Cardiac muscle cell (in vitro differentiated cells and primary cell): ENCODE results near the gene IFI27L1. TPM values are rescaled to one million over a fixed set of nuclear protein-coding genes. Genes with fewer than 3 reads are reported as not detected.

Source experiments
- DNase-seq, 2 donors: peaks; one replicate each; pipeline versions ENCODE4 v3.0.0 to v3.0.0-alpha.2; 2010 to 2017; ENCODE audit warnings: low read depth in 1 of 2, low spot score in 1 of 2
- H3K27ac ChIP-seq: fragments of 200-600 bp; sonication (generic); 2 replicates; pipeline ENCODE4 v1.5.1; 2016
- H3K27me3 ChIP-seq: fragments of 200-600 bp; sonication (generic); 2 replicates; pipeline ENCODE4 v1.6.0; 2016; ENCODE audit warnings: control low read depth
- H3K36me3 ChIP-seq: fragments of 200-600 bp; sonication (generic); 2 replicates; pipeline ENCODE4 v1.5.1; 2016; ENCODE audit warnings: control low read depth
- H3K4me1 ChIP-seq: fragments of 200-600 bp; sonication (generic); 2 replicates; pipeline ENCODE4 v1.8.1; 2017; ENCODE audit warnings: low read depth, mild to moderate bottlenecking, mixed run types
- H3K4me3 ChIP-seq: fragments of 200-600 bp; sonication (generic); 2 replicates; pipeline ENCODE4 v1.5.1; 2016; ENCODE audit warnings: mild to moderate bottlenecking
- H3K9me3 ChIP-seq: fragments of 200-600 bp; sonication (generic); 2 replicates; pipeline ENCODE4 v1.5.1; 2017; ENCODE audit warnings: low read depth, mild to moderate bottlenecking, control low read depth
- CTCF ChIP-seq: IDR thresholded peaks from 2 replicates; pipeline ENCODE4 v1.5.1; 2012; ENCODE audit warnings: low read depth, mild to moderate bottlenecking, low read length
- polyA plus RNA-seq: library from polyadenylated mRNA; unstranded; fragments of >200 nt; fragmentation: Nextera tagmentation; extraction: Ambion mirVana; gene quantifications from 2 replicates; pipeline ENCODE4 v1.2.1, GENCODE V29; 2016
- total RNA-seq: library from RNA; depleted of rRNA; stranded (reverse); fragments of >200 nt; gene quantifications from 2 replicates; pipeline ENCODE4 v1.2.3, GENCODE V29; 2016

The IFI27L1 gene
- total and polyA plus RNA-seq, 2 experiments from 2014 or later, result 75.5 to 95.4 TPM

- Histone ChIP-seq H3K4me1 (peaks cover 29% of the 10 kb centered on the region), H3K36me3 (peaks cover 55% of the 10 kb centered on the region), H3K27me3 (no peaks in the 10 kb centered on the region), H3K4me3 (no peak overlapping the region), H3K27ac (peak overlapping the region; percentile 76), H3K9me3 (no peaks in the 10 kb centered on the region)
- TF ChIP-seq CTCF, result no peak
- peak in 1 of 2 donors; percentile 89 for DNase-seq
Observed at GRCh38 chr14:94050231-94050880, 30.8 kb upstream of the IFI27L1 start.

GRCh38 chr14:94051115-94051514 is 30.0 kb upstream of the IFI27L1 start:
- Histone ChIP-seq H3K4me3 (no peak overlapping the region), H3K27me3 (no peaks in the 10 kb centered on the region), H3K9me3 (no peaks in the 10 kb centered on the region), H3K36me3 (peaks cover 63% of the 10 kb centered on the region), H3K4me1 (peaks cover 29% of the 10 kb centered on the region), H3K27ac (peak overlapping the region; percentile 76)
- TF ChIP-seq CTCF, result peak; percentile 52
- DNase-seq, result peak; percentile 65 to 66

- Histone ChIP-seq H3K9me3 (no peaks in the 10 kb centered on the region), H3K4me1 (peaks cover 29% of the 10 kb centered on the region), H3K27me3 (no peaks in the 10 kb centered on the region), H3K27ac (peak overlapping the region; percentile 76), H3K36me3 (peaks cover 70% of the 10 kb centered on the region), H3K4me3 (no peak overlapping the region)
- TF ChIP-seq CTCF, result no peak
- no peak for DNase-seq
Observed at GRCh38 chr14:94051779-94052178, 29.3 kb upstream of the IFI27L1 start.

- DNase-seq, result no peak
- no peaks in the 10 kb centered on the region for H3K27me3 ChIP-seq
- H3K27ac ChIP-seq, result peak overlapping the region; percentile 76
- H3K36me3 ChIP-seq, result peaks cover 72% of the 10 kb centered on the region
- no peak overlapping the region for H3K4me3 ChIP-seq
- H3K9me3 ChIP-seq, result no peaks in the 10 kb centered on the region
- peaks cover 29% of the 10 kb centered on the region for H3K4me1 ChIP-seq
- TF ChIP-seq CTCF, result no peak
Observed at GRCh38 chr14:94052199-94052598, 28.9 kb upstream of the IFI27L1 start.

GRCh38 chr14:94052662-94053061 is 28.4 kb upstream of the IFI27L1 start:
- Histone ChIP-seq H3K27me3 (no peaks in the 10 kb centered on the region), H3K9me3 (no peaks in the 10 kb centered on the region), H3K27ac (peak overlapping the region; percentile 76), H3K36me3 (peaks cover 72% of the 10 kb centered on the region), H3K4me1 (peaks cover 29% of the 10 kb centered on the region), H3K4me3 (no peak overlapping the region)
- TF ChIP-seq CTCF, result no peak
- DNase-seq, result no peak
